HG03520 (cell line): Measurements from ENCODE around the gene PARVA.

Experiments
- ATAC-seq: cut with Tn5 transposase; IDR thresholded peaks from one replicate; pipeline ENCODE4 v1.9.1; 2021; ENCODE audit warnings: mild to moderate bottlenecking, moderate library complexity; ENCODE audit not compliant: unreplicated experiment

Gene PARVA

DNA sequence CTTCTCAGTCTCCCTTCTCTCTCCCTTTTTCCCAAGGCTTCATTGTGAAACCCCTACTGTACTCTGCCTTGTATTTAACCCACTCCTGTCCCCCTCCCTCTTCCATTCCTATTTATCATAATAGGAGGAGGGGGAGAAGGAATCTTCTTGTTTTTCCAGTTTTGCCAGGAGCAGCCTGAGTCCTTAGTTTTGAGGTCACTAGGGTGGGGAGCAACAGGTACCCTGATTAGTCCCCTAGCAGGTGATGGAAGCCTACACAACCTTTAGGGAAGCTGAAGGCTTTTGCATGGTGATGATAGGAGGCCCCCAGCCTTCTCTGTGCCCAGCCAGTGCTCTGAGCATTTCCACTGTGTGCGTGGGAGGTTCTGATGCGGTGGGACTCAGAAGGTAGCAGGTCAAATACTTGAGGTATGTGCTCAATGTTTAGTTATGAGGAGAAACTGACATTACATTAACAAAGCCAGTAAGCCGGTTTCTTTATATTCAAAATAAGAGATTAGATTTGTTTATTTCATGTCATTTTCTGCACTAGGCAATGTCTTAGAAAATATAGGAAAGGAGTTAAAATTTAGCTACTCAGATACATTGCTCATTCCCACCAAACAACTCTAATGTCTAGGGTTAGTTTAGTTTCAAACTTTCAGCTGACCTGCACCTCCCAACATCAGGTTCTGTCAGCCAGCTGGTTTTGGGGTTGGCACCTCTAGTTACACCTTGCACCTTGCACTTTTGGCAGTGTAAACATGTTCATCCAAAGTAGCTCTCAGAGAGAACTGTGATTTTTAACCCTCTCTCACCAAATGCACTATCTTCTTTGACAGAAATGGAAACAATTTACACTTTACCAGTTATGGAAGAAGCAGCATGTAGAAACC, 26.0 kb downstream of the PARVA start:
- no peak for ATAC-seq

DNA sequence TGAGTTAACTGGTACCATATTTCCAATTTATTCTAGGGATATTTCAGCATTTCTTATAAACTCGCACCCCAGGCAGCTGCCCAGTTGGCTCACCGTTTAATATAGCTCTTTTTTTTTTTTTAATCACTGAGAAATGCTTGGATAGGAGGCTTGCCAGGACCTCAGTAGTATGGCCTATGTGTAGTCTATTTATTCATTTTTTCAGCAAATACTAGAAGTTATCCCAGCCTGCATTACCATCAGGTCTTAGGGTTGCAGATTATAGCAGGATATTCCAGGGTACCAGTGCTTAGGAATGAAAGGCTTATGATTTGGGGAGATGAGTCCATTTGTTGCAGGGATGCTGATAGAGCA, 26.6 kb downstream of the PARVA start:
- ATAC-seq, result no peak

- no peak for ATAC-seq
Observed at GRCh38 chr11:12404436-12404835, 27.1 kb downstream of the PARVA start.

DNA sequence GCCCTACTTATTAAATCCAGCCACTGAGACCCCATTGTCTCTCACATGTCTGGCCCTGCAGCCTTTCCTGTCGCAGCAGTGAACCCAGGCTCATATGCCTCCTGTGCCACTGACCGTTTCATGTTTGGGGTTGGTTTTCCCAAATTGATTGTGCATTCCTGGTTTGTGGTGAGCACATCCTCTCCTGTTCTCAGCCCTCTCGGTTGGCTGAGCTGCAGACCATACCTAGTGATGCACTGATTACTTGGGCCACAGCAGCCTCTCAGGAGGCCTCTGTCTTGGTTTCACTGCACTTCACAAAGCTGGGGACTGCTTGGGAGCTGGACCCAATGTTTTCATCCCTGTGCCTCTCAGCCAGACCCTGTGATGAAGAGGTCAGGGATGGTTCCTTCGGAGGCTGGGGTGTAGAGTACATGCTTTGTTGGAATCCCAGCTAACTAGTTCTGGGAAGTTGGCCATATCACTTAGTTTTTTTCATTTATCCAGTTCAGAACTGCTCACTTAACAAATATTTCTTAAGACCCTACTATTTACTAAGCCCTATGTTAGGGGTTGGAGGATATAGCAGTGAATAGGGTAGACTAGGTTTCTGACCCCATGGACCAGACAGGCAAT, 30.9 kb downstream of the PARVA start:
- ATAC-seq, result no peak

DNA sequence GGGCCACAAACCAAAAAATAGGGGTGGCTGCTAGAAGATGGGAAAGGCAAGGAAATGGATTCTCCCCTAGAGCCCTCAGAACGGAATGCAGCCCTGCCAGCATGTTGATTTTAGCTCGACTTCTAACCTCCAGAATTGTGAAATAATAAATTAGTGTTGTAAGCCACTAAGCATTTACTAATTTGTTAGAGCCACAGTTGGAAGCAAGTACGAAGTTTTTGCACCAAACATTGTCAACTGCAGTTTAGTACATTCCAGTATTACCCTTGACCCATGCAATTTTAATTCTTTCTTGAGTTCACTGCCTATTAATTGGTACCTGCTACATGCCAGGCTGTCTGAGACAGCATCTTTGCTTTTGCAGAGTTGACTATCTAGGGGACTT, 32.2 kb downstream of the PARVA start:
- no peak for ATAC-seq

DNA sequence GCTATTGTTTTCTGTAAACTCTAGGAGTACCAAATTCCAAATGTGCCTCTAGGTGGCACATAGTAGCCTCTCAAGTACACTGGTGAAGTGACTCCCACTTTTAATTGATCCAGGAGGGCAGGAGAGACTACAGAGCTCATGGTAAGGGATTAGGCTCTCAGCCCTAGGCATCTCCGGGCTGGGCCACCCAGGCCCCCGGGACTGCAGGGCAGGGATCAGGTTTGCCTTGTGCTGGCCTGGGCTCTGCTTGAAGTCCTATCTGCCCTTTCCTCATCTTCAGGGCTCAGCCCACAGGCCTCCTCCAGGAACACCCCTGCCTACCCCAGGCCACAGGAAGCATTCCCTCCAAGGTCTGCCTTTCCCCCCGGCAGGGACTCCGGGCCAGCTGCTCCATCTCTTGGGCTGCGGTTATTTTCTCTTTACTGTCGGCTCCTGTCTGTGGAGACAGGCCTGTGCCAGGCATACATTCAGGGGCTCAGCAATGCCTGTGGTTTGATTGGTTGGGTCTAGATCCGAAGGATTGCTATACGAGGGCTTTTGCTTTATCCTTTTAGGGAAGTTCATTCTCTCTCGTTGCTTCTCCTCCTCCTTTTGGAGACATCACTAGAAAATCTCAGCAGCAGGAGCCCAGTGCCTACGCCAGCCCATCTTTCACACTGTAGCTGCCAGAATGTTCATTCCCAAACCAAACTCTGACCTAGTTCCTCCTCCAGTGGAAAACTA, 32.8 kb downstream of the PARVA start:
- ATAC-seq, result no peak

GRCh38 chr11:12411393-12411792, 34.0 kb downstream of the PARVA start:
- ATAC-seq, result no peak

DNA sequence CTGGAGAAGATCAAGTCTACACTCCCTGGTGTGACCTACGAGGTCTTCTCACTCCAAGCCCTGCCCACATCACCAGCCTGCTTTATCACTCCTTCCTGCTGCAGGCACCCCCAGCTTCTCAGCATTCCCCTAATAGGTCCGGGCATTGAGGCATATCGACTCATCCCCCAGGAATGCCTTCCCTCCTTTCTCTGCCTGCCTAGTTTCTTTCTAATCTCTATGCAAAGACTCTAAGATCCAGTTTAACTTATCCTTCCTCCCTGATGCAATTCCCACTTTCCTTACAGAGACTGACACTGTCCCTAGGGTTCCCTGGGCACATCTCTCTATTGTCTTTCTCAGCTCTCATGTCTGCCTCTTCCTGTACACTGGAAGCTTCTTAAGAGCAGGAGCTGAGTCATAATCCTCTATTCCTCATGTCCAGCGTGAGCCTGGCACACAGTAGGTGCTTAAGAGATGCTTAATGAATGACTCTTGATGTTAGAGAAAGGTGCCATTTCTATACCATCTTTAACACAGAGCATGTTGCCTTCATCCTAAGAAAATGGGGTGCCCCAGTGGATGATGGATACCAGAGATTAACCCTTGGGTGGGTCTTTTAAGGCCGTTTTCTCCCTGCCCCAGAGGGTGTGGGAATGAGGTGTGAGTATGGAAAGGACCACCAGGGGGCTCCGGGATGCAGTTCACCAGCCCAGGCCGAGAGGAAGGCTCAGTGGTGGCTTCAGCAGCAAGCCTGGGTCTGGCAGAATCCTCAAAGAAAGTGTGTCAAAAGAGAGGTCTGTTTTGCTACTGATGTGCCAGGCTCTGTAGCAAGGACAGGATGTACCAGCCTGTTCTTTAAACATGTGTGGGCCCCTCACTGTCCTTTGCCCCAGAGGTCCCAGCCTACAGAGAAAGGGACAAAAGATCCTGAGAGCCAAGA, 34.7 kb downstream of the PARVA start:
- ATAC-seq, result no peak

DNA sequence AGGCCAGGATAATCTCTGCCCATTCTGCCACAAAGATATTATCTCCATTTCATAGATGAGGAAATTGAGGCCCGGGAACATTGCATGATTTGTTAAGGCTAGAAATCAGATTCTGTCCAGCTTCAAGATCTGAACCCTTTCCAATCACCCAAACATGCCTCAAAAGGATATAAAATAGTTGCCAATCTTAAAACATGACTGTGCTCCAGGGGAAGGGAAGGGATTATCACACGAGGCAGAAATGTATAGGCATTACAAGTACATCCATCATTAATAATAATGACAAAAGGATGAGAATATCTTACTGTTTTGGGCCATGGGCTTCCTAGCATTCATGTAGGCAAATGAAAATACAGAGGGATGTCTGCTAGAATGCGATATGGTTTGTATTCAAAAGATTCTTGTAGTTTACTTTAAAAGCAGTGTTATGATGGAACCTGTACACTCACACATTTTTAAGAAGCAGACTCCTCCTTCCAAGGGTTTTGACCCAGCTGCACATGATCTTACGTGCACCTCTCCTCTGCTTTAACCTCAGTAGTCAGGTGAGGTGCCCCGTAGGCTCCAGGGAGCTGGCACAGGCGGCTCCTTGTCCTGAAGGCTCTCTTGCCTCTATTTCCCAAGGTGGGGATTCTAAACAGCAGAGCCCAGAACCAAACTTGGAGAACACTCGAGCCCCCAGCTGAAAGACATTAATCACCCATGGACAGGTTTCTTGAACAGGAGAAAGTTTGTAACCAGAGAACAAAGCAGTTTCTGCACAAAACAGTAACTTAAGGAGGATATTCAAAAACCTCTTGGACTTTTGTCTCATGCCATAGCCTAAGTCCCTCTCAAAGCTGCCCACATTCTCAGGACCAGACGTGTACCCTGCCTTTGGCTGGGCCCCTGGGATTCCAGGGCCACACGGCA, 36.0 kb downstream of the PARVA start:
- ATAC-seq, result no peak

DNA sequence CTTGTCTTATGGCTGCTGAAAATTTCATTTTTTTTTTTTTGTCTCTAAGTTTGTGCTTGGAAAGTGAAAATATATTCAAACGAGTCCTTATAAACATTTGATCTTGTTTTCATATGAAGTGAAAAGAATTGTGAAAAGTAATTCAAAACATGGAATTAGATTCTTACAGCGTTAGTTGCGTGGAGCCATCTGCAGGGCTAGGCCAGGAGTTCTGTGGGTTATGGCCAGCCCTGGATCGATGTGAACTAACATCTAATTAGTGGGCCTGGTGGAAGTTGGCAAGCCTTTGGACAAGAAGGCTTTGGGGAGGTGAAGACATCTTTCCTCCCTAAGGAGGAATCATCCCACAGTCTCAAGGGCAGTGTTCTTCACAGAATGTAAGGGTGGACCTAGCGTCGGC, 37.2 kb downstream of the PARVA start:
- no peak for ATAC-seq

DNA sequence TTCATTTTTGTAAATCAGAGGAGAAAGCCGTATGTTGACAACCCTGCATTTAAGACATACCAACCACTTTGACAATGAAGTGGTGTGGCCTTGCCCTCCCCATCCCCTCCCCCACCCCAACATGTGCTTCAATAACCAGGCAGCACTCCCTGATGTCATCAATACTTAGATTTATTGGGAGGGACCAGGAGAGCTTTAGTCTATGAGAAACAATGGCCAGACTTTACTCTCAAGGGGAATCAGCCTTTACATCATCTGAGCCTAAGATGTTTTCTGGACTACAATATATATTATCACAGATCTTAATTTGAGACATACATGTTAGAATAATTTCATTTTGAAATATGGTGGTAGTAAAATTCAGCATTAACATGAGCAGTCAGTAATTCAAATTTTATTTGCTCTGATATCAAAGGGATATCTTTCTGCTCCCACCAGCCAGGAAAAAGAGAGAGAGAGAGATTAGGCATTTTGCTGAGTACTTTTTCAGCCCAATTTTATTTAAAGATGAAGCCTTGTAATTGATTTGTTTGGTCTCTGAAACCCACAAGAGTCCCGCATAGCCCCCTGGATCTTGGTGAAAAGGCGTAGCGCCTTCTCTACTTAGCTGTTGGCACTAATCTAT, 38.1 kb downstream of the PARVA start:
- ATAC-seq, result no peak

DNA sequence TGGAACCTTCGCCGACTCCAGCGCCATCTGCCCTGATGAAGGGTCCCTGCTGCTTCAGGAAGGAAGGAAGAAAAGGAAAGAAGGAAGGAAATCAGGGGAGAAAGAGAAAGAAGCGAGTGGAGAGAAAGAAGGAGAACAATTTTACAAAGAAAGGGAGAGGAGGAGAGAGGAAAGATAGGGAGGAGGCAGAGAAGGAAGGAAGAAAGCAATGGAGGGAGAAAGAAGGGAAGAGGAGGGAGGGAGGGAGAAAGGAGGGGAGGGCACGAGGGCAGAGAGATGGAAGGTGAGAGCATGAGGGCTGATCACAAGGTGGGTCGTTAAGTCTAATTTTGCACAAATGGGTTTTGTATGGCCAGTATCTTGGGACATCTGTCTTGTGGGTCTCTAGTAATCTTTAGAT, 39.2 kb downstream of the PARVA start:
- ATAC-seq, result no peak

DNA sequence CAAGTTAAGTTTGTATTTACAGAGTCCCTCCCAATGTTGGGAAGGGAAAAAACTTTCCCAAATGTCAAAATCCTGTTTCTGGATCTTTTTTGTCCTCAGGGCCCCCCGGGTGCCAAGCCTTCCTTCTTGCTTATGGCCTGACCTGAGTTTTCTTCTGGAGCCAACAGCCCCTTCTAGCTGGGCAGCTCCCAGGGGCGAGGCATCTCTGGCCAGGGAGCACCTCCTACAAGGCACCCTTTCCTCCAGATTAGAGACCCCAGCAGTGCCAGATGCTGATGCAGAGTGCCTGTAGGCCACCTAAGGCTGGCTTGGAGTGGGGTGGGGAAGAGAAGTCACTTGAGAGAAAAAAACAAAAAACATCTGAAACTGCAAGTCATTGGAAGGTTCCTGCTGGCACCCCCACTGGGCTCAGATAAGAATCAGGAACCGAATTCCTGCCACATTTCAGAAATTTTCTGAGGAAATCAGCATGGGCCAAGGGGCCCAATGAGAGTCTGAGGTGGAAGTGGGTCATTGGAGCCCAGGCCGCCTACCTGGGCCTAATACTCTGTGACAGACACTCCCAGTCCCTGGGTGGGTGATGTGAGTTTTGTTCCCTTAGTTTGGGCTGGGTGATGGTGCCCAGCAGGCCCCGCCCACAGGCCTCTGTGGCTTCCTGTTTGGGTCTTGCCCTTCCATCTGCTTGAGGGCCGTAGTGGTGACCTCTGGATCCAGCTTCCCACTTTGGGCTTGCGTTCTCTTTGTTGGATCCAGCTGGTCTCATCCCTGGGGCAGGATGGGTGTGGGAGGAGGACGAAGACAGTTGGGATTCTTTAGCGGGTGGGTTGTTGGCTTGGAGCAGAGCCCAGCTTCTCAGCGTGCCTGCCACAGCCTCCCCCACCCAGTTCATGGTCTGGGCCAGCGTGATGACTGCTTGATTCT, 40.6 kb downstream of the PARVA start:
- no peak for ATAC-seq

- ATAC-seq, result no peak
Observed at GRCh38 chr11:12420040-12420439, 42.7 kb downstream of the PARVA start.

DNA sequence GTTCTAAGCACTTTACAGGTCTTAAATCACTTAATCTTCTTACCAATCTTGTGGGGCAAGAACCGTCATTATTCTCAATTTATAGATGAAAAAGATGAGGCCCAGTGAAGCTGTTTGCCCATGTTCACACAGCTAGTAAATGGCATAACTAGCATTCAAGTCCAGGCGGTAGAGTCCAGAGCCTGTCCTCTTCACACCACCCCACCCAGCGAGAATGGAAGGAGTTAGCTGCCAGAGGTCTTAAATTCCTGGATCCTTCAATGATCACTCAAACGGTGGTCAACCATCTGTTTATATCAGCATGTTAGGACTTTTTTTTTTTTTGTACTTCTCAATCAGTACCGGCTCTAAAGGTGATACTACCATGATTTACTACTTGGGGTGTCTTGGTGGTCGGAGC, 43.3 kb downstream of the PARVA start:
- ATAC-seq, result no peak

- no peak for ATAC-seq
Observed at GRCh38 chr11:12421386-12421785, 44.0 kb downstream of the PARVA start.

- no peak for ATAC-seq
Observed at GRCh38 chr11:12426176-12426575, 48.8 kb downstream of the PARVA start.

DNA sequence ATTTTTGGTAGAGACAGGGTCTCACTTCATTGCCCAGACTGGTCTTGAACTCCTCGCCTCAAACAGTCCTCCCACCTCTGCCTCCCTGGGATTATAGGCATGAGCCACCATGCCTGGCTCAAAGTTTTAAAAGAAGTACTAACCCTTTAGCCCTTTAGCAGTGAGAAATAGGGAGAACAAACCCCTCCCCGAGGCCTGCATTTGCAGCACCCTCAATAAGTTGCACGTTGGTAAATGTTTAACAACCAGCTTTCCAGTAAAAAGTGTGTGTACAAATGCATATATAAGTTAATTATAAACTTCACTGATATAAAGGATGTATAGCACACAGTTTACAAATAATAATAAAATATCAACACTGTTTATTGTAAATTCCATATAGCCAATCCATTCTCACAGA, 51.8 kb downstream of the PARVA start:
- no peak for ATAC-seq
